MCF 10A (cell line): ENCODE measurements around the gene AVL9. TPM values are rescaled to one million over a fixed set of nuclear protein-coding genes. Genes with fewer than 3 reads are reported as not detected.

ENCODE experiments used
- BruUV-seq: library from RNA; stranded (reverse); fragments of 400-500 nt; replicated peaks from 2 replicates; lab custom pipeline; 2021; lab: Mats Ljungman, UMichigan
- CTCF ChIA-PET: fragments of 300-600 bp; sonication (Branson Sonifier 250); formaldehyde crosslinking; extraction: SDS; loops from one replicate; lab custom pipeline; 2021; ENCODE audit warnings: antibody characterized with exemption, inconsistent platforms; lab: Yijun Ruan, JAX
- POLR2A ChIA-PET: fragments of 300-600, 350-650 bp; sonication (Branson Sonifier 250); formaldehyde crosslinking; extraction: SDS; loops from one replicate; lab custom pipeline; 2020; ENCODE audit warnings: antibody characterized with exemption, inconsistent platforms; lab: Yijun Ruan, JAX
- DNase-seq: peaks from one replicate; pipeline ENCODE4 v3.0.0-alpha.2; 2018; ENCODE audit not compliant: unreplicated experiment
- H3K27ac Mint-ChIP-seq: one replicate; pipeline ENCODE4 v1.8.0; 2022; ENCODE audit warnings: mild to moderate bottlenecking, low read depth, mixed read lengths; ENCODE audit not compliant: unreplicated experiment
- H3K27me3 Mint-ChIP-seq: one replicate; pipeline ENCODE4 v1.8.0; 2022; ENCODE audit warnings: mixed read lengths; ENCODE audit not compliant: insufficient read depth, unreplicated experiment
- H3K36me3 Mint-ChIP-seq: one replicate; pipeline ENCODE4 v1.8.0; 2022; ENCODE audit warnings: mild to moderate bottlenecking, moderate library complexity, mixed read lengths; ENCODE audit not compliant: insufficient read depth, unreplicated experiment
- H3K4me1 Mint-ChIP-seq: one replicate; pipeline ENCODE4 v1.8.0; 2022; ENCODE audit warnings: mixed read lengths; ENCODE audit not compliant: insufficient read depth, unreplicated experiment
- H3K4me3 Mint-ChIP-seq: one replicate; pipeline ENCODE4 v1.8.0; 2022; ENCODE audit warnings: mild to moderate bottlenecking, moderate library complexity, mixed read lengths; ENCODE audit not compliant: unreplicated experiment
- H3K9me3 Mint-ChIP-seq: one replicate; pipeline ENCODE4 v1.8.0; 2022; ENCODE audit warnings: mixed read lengths; ENCODE audit not compliant: unreplicated experiment
- intact Hi-C: fragments of 100-400 bp; cut with micrococcal nuclease; formaldehyde crosslinking; loops from 2 replicates; pipeline ENCODE4 v1.14.1; 2022
- total RNA-seq: library from RNA; stranded (reverse); gene quantifications from 2 replicates; pipeline ENCODE4 v1.2.3, GENCODE V29; 2022
- TF ChIP-seq, protein P1 (sequence below): fragments of 200-600 bp; IDR thresholded peaks from one replicate; pipeline ENCODE4 v1.8.0; 2022; ENCODE audit warnings: antibody characterized with exemption, mild to moderate bottlenecking; ENCODE audit not compliant: unreplicated experiment

AVL9 gene
- total RNA-seq, 1 experiment from 2014 or later = 38.6 TPM

DNA sequence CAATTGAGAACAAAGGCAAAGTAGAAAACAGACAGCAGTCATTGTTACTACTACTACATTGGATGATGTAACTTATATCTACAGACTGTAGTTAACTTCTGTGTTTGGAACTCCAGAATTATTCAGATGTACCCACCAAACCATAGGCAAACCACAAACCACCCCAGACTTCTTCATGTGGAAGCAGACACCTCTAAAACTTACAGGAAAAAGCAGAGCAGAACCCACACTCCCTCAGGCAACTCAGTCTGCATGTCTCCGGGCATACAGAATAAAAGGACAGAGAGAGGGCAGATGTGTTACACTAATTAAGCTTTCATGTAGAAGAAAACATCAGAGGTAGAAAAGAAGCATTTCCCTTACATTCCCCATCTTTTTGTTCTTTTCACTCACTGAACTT is 14.1 kb upstream of the AVL9 start:
- no peaks in the 10 kb centered on the region for H3K27me3 Mint-ChIP-seq
- DNase-seq = no peak
- ChIA-PET CTCF (interaction anchor here (9.2 kb wide), 1 partner anchor 272 kb away, joined by 176 read pairs; no protein-coding TSS in a partner anchor), POLR2A (no interaction called here)
- TF ChIP-seq, protein P1, sequence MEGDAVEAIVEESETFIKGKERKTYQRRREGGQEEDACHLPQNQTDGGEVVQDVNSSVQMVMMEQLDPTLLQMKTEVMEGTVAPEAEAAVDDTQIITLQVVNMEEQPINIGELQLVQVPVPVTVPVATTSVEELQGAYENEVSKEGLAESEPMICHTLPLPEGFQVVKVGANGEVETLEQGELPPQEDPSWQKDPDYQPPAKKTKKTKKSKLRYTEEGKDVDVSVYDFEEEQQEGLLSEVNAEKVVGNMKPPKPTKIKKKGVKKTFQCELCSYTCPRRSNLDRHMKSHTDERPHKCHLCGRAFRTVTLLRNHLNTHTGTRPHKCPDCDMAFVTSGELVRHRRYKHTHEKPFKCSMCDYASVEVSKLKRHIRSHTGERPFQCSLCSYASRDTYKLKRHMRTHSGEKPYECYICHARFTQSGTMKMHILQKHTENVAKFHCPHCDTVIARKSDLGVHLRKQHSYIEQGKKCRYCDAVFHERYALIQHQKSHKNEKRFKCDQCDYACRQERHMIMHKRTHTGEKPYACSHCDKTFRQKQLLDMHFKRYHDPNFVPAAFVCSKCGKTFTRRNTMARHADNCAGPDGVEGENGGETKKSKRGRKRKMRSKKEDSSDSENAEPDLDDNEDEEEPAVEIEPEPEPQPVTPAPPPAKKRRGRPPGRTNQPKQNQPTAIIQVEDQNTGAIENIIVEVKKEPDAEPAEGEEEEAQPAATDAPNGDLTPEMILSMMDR = no peak
- H3K9me3 Mint-ChIP-seq = no peaks in the 10 kb centered on the region
- intact Hi-C loops = no loop called here
- H3K27ac Mint-ChIP-seq = no peak overlapping the region
- BruUV-seq = no TSS peak
- no peak overlapping the region for H3K4me3 Mint-ChIP-seq
- H3K36me3 Mint-ChIP-seq = peaks cover 15% of the 10 kb centered on the region
- H3K4me1 Mint-ChIP-seq = no peaks in the 10 kb centered on the region

DNA sequence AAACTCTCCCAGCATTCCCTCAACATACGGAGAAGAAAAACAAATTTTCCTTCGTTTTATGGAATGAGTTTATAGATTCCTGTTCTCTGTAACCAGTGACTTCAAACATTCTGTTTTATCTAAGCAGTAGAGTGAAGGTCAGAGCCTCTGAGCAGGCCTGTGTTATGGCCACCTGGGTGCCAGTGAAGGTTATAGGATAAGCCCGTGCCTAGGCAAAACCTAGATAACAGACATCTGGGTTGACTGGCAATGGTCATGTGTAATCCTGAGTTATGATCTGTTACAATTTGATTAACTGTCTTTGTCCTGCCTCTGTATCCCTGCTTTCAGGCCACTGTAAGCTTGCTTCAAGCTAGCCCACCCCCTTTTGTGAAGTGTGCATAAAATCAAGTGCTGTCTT is 13.4 kb upstream of the AVL9 start:
- no peak for DNase-seq
- peaks cover 15% of the 10 kb centered on the region for H3K36me3 Mint-ChIP-seq
- BruUV-seq = no TSS peak
- H3K9me3 Mint-ChIP-seq = no peaks in the 10 kb centered on the region
- CTCF ChIA-PET = interaction anchor here (0.6 to 9.2 kb wide), 2 partner anchors 152 to 273 kb away, joined by 4 to 176 read pairs; no protein-coding TSS in a partner anchor
- no peaks in the 10 kb centered on the region for H3K27me3 Mint-ChIP-seq
- TF ChIP-seq, protein P1 = no peak
- H3K4me1 Mint-ChIP-seq = no peaks in the 10 kb centered on the region
- intact Hi-C loops = no loop called here
- no peak overlapping the region for H3K4me3 Mint-ChIP-seq
- POLR2A ChIA-PET = no interaction called here
- no peak overlapping the region for H3K27ac Mint-ChIP-seq

DNA sequence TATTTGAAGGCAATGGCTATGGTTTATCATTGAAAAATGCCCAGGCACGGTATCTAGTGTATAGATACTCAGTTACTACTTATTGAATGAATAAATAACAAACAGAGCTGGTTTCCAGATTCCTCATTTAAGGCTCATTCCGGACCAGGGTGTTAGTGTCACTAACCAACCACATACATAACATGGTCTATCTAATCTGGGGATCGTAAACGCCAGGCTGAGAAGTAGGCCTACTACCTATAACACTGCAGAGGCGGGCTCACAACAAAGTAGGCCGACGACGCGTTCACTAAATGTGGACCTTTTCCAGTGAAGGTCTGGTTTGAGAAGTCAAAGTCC is 5.5 kb upstream of the AVL9 start:
- Mint-ChIP-seq H3K36me3 (peaks cover 22% of the 10 kb centered on the region), H3K27me3 (no peaks in the 10 kb centered on the region), H3K4me1 (no peaks in the 10 kb centered on the region), H3K4me3 (peak overlapping the region; percentile 90), H3K27ac (peak overlapping the region; percentile 96), H3K9me3 (no peaks in the 10 kb centered on the region)
- TF ChIP-seq, protein P1 = no peak
- ChIA-PET CTCF (interaction anchor here (0.5 to 1.8 kb wide), 15 partner anchors 10 to 1075 kb away, joined by 3 to 12 read pairs (median 3); no protein-coding TSS in a partner anchor), POLR2A (interaction anchor here (0.7 to 1.5 kb wide), 11 partner anchors 10 to 468 kb away, joined by 3 to 9 read pairs (median 4); partner anchors contain the start of gene FKBP9)
- intact Hi-C loops = loop anchor here (2.0 kb wide), 3 partner anchors 47 to 239 kb away; no protein-coding TSS in a partner anchor
- BruUV-seq = TSS peak; percentile 54
- DNase-seq = no peak

DNA sequence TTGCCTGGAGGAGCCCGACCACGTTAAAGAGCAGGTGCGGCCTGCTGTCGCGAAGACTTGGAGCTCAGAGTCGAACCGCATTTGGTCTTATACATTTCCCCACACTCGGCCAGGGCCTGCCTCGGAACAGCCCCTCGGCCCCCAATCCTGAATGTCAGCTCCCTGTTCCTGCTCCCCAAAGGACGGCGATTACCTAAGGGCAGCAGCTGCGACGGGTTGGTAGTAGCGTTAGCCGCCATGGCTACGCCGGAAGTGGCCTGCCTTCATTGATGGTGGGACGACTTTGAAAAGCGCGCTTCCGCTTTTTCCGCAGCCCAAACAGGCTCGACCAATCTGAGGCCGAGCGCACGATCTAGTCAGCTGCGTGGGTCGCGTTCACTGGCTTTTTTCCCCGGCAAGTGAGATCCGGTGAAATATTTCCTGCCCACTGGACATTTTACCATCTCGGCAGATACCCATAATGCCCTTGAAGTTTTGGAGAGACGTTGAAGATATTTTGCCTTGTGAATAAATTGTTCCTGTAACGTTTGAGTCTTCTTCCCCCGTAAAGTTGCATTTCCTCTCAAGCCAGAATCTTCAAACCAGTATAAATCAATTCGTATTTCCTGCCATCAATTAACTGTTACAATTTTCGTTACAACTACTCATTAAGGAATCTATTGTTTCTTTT is 5.0 kb upstream of the AVL9 start, which contains the start of gene LSM5:
LSM5 (minus strand) TSS at position 254 of the 670 bp plus-strand sequence; CDS start at position 239, 15 bp downstream.
- peak; percentile 93 for DNase-seq
- Mint-ChIP-seq H3K9me3 (no peaks in the 10 kb centered on the region), H3K27me3 (no peaks in the 10 kb centered on the region), H3K4me3 (peak within 1 kb of the TSS; percentile 90), H3K27ac (peak within 1 kb of the TSS; percentile 96), H3K36me3 (peaks cover 17% of the 10 kb centered on the region), H3K4me1 (no peaks in the 10 kb centered on the region)
- ChIA-PET POLR2A (interaction anchor here (0.7 to 1.5 kb wide), 12 partner anchors 10 to 467 kb away, joined by 3 to 9 read pairs (median 4); partner anchors contain the start of gene FKBP9), CTCF (interaction anchor here (0.5 to 1.8 kb wide), 18 partner anchors 11 to 1892 kb away, joined by 3 to 12 read pairs (median 3); no protein-coding TSS in a partner anchor)
- TF ChIP-seq, protein P1 = no peak
- BruUV-seq = no TSS peak
- intact Hi-C loops = loop anchor here (2.0 kb wide), 3 partner anchors 47 to 239 kb away; no protein-coding TSS in a partner anchor
